Measurements from ENCODE around the gene AP3B1. TPM values are rescaled to one million over a fixed set of nuclear protein-coding genes. Genes with fewer than 3 reads are reported as not detected.

AP3B1 gene
- total and polyA plus RNA-seq, 2 donors (not counting 3 experiments of a cell fraction or from before 2014, with no cell fraction given), result 31.6 to 46.7 TPM

DNA sequence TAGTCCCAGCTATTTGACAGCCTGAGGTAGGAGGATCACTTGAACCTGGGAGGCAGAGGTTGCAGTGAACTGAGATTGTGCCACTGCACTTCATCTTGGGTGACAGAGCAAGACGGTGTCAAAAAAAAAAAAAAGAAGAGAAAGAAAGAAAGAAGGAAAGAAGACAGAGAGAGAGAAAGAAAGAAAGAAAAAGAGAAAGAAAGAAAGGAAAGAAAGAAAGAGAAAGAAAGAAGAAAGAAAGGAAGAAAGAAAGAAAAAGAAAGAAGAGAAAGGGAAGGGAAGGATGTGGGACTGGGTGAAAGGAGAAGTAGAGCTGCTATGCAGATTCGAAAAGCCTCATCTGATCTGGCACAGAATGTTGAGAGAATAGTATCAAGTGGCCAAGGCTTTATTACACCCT lies 42.2 kb upstream of the AP3B1 start:
- dilution Hi-C loops (cut with MboI; ENCODE audit: extremely low pct_ligation_motif_present, low sequenced_read_pairs) (no loop called here), intact Hi-C loops (cut with micrococcal nuclease) (no loop called here)
- no peaks in the 10 kb centered on the region for H4K20me1 ChIP-seq (replicated peaks; ENCODE audit: control insufficient read depth, extremely low read depth, insufficient read depth, low read length)
- no peak overlapping the region for H3K9ac ChIP-seq (replicated peaks; ENCODE audit: extremely low read depth, insufficient read depth, low read length)
- no peak overlapping the region for H3K4me3 ChIP-seq (replicated peaks in 1 of 3; ENCODE audit: insufficient read depth in 1 of 3, low read depth in 1 of 3, low read length in 3 of 3)
- no peaks in the 10 kb centered on the region for H3K9me3 ChIP-seq (replicated peaks; ENCODE audit: control insufficient read depth, insufficient read depth, low read length)
- H3K4me1 ChIP-seq (ENCODE audit: control insufficient read depth, extremely low read depth, insufficient read depth, low read length), result no peaks in the 10 kb centered on the region
- no peak overlapping the region for H3K27ac ChIP-seq (ENCODE audit: insufficient read depth, low read depth, low read length)
- ChIA-PET CTCF (interaction anchor here (1.2 kb wide), 1 partner anchor 16 kb away, joined by 3 read pairs; no protein-coding TSS in a partner anchor), POLR2A (no interaction called here)
- no peaks in the 10 kb centered on the region for H3K36me3 ChIP-seq (ENCODE audit: control insufficient read depth in 2 of 2, extremely low read depth in 1 of 2, insufficient read depth in 2 of 2, low read length in 2 of 2)
- no peak overlapping the region for H2AFZ ChIP-seq (ENCODE audit: low read depth, low read length)
- no peak for DNase-seq (ENCODE audit: low read depth, low spot score)
- H3K79me2 ChIP-seq (ENCODE audit: control insufficient read depth, insufficient read depth, low read length), result no peaks in the 10 kb centered on the region
- H3K4me2 ChIP-seq (ENCODE audit: insufficient read depth, low read length), result no peak overlapping the region
- BruUV-seq (replicated peaks), result no TSS peak
- H3K9me1 ChIP-seq (replicated peaks; ENCODE audit: control insufficient read depth, extremely low read depth, insufficient read depth, low read length), result no peaks in the 10 kb centered on the region
- no peak for FAIRE-seq
- peaks cover 0 to 6% of the 10 kb centered on the region in 2 experiments for H3K27me3 ChIP-seq (ENCODE audit: control insufficient read depth in 2 of 2, insufficient read depth in 2 of 2, low read length in 2 of 2)
- no peak for TF ChIP-seq GATA2 (IDR thresholded peaks at IDR 0.05; ENCODE audit: insufficient read depth, insufficient read length, low read depth, low read length)

DNA sequence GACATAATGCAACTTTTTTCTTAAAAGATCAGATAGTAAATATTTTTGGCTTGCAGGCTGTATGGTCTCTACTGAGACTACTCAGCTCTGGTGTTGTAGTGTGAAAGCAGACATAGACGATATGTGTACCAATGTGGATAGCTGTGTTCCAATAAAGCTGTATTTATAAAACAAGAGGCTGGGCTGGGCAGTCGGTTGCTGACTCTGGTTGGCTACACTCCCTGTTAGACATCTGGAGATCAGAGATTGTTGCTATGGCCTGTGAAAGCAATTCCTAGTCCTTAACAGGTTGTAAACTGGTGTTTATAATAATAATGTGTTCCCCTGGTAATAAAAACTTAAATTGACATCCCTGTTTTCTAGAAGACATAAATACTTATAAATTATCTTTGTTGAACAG lies 41.5 kb upstream of the AP3B1 start:
- POLR2A ChIA-PET, result interaction anchor here (0.7 kb wide), 1 partner anchor 108 kb away, joined by 4 read pairs; no protein-coding TSS in a partner anchor
- H3K27ac ChIP-seq (ENCODE audit: insufficient read depth, low read depth, low read length), result no peak overlapping the region
- CTCF ChIA-PET, result interaction anchor here (1.2 kb wide), 1 partner anchor 15 kb away, joined by 3 read pairs; no protein-coding TSS in a partner anchor

More for the DNA sequence above, 41.5 kb upstream of the AP3B1 start:
- TF ChIP-seq MYC (IDR thresholded peaks at IDR 0.05; ENCODE audit: low read depth, low read length) (no peak), POLR2A (IDR thresholded peaks at IDR 0.05; ENCODE audit: low read depth, low read length) (no peak), GATA2 (IDR thresholded peaks at IDR 0.05; ENCODE audit: insufficient read depth, insufficient read length, low read depth, low read length) (no peak), EZH2 (IDR thresholded peaks at IDR 0.05; ENCODE audit: borderline replicate concordance, low read depth, low read length, severe bottlenecking) (no peak), FOS (IDR thresholded peaks at IDR 0.05; ENCODE audit: borderline replicate concordance, insufficient read depth, low read length) (no peak), POLR2AphosphoS5 (IDR thresholded peaks at IDR 0.05; ENCODE audit: insufficient read depth, low read depth, low read length) (no peak), JUN (IDR thresholded peaks at IDR 0.05; ENCODE audit: borderline replicate concordance, insufficient read depth, insufficient read length, low read depth) (no peak)
- TF ChIP-seq, protein P1, sequence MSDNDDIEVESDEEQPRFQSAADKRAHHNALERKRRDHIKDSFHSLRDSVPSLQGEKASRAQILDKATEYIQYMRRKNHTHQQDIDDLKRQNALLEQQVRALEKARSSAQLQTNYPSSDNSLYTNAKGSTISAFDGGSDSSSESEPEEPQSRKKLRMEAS (IDR thresholded peaks at IDR 0.05; ENCODE audit: insufficient read depth, insufficient read length), result no peak
- TF ChIP-seq, protein P2, sequence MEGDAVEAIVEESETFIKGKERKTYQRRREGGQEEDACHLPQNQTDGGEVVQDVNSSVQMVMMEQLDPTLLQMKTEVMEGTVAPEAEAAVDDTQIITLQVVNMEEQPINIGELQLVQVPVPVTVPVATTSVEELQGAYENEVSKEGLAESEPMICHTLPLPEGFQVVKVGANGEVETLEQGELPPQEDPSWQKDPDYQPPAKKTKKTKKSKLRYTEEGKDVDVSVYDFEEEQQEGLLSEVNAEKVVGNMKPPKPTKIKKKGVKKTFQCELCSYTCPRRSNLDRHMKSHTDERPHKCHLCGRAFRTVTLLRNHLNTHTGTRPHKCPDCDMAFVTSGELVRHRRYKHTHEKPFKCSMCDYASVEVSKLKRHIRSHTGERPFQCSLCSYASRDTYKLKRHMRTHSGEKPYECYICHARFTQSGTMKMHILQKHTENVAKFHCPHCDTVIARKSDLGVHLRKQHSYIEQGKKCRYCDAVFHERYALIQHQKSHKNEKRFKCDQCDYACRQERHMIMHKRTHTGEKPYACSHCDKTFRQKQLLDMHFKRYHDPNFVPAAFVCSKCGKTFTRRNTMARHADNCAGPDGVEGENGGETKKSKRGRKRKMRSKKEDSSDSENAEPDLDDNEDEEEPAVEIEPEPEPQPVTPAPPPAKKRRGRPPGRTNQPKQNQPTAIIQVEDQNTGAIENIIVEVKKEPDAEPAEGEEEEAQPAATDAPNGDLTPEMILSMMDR (IDR thresholded peaks at IDR 0.05; ENCODE audit: extremely low read depth in 1 of 2, insufficient read depth in 1 of 2, low read depth in 1 of 2, low read length in 2 of 2), result no peak
- no peak for FAIRE-seq
- H3K9ac ChIP-seq (replicated peaks; ENCODE audit: extremely low read depth, insufficient read depth, low read length), result no peak overlapping the region
- H3K4me2 ChIP-seq (ENCODE audit: insufficient read depth, low read length), result no peak overlapping the region
- H3K9me3 ChIP-seq (replicated peaks; ENCODE audit: control insufficient read depth, insufficient read depth, low read length), result no peaks in the 10 kb centered on the region
- no TSS peak for BruUV-seq (replicated peaks)
- H3K9me1 ChIP-seq (replicated peaks; ENCODE audit: control insufficient read depth, extremely low read depth, insufficient read depth, low read length), result no peaks in the 10 kb centered on the region
- no peaks in the 10 kb centered on the region for H3K4me1 ChIP-seq (ENCODE audit: control insufficient read depth, extremely low read depth, insufficient read depth, low read length)
- no peak overlapping the region for H3K4me3 ChIP-seq (replicated peaks in 1 of 3; ENCODE audit: insufficient read depth in 1 of 3, low read depth in 1 of 3, low read length in 3 of 3)
- H4K20me1 ChIP-seq (replicated peaks; ENCODE audit: control insufficient read depth, extremely low read depth, insufficient read depth, low read length), result no peaks in the 10 kb centered on the region
- dilution Hi-C loops (cut with MboI; ENCODE audit: extremely low pct_ligation_motif_present, low sequenced_read_pairs), result no loop called here
- no peaks in the 10 kb centered on the region for H3K36me3 ChIP-seq (ENCODE audit: control insufficient read depth in 2 of 2, extremely low read depth in 1 of 2, insufficient read depth in 2 of 2, low read length in 2 of 2)
- H3K27me3 ChIP-seq (ENCODE audit: control insufficient read depth in 2 of 2, insufficient read depth in 2 of 2, low read length in 2 of 2), result peaks cover 4 to 6% of the 10 kb centered on the region in 2 experiments
- H2AFZ ChIP-seq (ENCODE audit: low read depth, low read length), result no peak overlapping the region
- H3K79me2 ChIP-seq (ENCODE audit: control insufficient read depth, insufficient read depth, low read length), result no peaks in the 10 kb centered on the region
- DNase-seq (ENCODE audit: low read depth, low spot score), result no peak
- intact Hi-C loops (cut with micrococcal nuclease), result no loop called here

Data from endothelial cell of umbilical vein (primary cell).